GM19397 (cell line): ENCODE data around the gene MBD3L3.
A peak's percentile ranks its signal among the peaks of the same experiment; 100 is the strongest.
"Not testable (repeated sequence)": the region's sequence is repeated elsewhere in the genome, so short reads cannot be mapped to it uniquely, and the experiment has no call there.

Experiments used
- ATAC-seq: cut with Tn5 transposase; IDR thresholded peaks from one replicate; pipeline ENCODE4 v1.9.1; 2021; ENCODE audit warnings: mild to moderate bottlenecking, moderate library complexity; ENCODE audit not compliant: unreplicated experiment

Gene MBD3L3

DNA sequence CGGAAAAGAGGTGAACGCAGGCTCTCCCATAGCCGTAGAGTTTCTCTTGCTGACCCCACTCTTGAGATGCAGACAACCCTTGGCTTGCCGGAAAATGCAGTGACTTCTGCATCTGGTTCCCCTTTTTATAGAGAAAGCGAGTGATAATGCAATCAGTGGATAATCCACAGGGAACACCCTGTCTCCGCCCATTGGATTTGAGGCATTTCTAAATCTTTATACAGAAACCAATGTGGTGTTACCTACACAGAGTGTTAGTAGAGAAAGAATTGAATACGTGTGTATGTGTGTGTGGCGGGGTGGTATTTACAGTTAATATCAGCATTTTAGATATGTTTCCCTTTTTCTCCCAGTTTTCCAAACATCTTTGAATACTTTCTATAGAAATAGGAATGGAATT lies at the start of gene MBD3L3:
MBD3L3 (minus strand) TSS at position 101 of the 400 bp plus-strand sequence; CDS start at position 30, 71 bp downstream.
- ATAC-seq, result not testable (repeated sequence)

DNA sequence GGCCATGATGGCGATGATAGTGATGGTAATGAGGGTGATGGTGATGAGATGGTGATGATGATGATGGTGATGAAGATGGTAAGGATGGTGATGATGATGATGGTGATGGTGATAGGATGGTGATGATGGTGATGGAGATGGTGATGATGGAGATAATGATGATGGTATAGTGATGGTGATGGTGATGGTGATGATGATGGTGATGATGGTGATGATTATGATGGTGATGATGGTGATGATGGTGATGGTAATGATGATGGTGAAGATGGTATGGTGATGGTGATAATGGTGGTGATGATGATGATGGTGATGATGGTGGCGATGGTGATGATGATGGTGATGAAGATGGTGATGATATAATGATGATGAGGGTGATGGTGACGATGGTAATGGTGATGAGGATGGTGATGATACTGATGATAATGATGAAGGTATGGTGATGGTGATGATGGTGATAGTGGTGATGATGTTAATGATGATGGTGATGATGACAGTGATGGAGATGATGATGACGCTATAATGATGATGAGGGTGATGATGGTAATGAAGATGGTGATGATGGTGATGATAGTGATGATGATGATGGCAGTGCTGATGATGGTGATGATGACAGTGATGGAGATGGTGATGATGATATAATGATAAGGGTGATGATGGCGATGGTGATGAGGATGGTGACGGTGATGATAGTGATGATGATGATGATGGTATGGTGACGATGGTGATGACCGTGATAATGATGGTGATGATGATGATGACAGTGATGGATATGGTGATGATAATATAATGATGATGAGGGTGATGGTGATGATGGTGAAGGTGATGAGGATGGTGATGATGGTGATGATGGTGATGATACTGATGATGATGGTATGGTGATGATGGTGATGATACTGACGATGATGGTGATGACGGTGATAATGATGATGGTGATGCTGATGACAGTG lies 48.5 kb upstream of the MBD3L3 start:
- ATAC-seq, result no peak

DNA sequence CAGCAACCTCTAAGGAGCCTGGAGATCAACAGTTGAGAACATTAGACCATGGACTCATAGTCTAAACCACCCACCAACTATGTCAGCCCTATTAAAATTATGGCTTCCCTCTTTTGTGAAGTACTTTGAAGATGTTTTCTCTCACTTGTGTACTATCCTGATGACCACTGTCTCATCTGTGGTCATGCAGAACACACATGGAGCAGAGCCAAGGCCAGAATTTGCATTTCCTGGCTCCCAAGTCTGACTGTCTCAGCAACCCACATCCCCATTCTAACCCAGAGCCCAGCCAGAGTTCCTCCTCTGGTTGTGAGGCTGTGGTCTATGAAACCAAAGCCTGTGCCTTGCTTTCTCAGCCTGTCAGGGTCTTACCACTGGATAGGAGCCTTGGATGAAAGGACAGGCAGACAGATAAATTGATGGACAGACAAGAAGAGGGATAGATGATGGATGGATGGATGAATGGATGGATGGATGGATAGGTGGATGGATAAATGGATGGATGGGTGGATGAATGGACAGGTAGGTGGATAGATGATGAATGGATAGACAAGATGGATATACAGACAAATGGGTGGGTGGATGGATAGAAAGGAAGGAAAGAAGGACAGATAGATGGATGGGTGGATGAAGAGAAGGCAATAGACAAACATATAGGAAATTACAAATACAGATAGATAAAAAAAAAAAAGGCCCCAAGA lies 46.4 kb upstream of the MBD3L3 start:
- ATAC-seq, result no peak

DNA sequence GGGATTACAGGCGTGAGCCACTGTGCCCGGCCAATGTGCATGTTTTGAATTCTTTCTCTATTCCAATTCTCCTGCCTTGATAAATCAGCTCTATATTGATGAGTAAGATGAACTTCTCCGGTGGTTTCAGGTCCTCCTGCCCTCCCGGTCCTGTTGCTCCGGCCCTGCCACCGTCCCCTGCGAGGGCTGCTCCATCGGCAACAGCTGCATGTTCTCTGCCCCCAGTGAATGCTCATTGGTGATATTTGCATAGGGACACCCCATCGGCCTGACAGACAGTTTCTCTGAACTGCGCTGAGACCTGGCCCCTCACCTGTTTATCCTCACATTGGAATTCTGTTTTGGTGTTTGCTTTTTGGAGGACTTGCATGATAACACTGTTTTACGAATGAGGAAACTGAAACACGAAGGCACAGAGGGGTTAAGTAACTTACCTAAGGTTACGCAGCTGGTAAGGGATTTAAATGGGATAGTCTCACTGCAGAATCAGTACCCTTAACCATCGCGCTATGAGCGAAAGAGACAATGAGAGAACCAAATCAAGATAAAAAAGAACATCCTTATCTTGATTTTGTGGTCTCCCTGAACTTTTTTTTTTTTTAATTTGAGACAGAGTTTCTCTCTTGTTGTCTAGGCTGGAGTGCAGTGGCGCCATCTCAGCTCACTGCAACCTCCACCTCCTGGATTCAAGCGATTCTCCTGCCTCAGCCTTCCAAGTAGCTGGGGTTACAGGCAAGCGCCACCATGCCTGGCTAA lies 43.2 kb upstream of the MBD3L3 start:
- no peak for ATAC-seq

DNA sequence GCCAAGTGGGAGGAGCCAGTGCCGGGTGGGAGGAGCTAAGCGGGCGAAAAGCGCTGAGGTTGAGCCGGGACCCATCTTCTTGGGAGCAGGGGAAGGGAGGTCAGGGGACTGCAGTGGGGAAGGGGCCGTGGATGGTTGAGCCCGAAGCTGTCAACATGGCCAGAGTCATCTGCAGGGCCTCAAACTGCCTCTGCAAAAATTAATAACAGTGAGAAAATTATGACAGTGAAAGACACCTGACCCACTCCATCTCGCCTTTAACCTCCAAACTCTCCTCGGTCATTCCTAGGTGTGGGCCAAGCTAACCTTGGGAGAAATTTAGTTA lies 41.1 kb upstream of the MBD3L3 start:
- no peak for ATAC-seq

DNA sequence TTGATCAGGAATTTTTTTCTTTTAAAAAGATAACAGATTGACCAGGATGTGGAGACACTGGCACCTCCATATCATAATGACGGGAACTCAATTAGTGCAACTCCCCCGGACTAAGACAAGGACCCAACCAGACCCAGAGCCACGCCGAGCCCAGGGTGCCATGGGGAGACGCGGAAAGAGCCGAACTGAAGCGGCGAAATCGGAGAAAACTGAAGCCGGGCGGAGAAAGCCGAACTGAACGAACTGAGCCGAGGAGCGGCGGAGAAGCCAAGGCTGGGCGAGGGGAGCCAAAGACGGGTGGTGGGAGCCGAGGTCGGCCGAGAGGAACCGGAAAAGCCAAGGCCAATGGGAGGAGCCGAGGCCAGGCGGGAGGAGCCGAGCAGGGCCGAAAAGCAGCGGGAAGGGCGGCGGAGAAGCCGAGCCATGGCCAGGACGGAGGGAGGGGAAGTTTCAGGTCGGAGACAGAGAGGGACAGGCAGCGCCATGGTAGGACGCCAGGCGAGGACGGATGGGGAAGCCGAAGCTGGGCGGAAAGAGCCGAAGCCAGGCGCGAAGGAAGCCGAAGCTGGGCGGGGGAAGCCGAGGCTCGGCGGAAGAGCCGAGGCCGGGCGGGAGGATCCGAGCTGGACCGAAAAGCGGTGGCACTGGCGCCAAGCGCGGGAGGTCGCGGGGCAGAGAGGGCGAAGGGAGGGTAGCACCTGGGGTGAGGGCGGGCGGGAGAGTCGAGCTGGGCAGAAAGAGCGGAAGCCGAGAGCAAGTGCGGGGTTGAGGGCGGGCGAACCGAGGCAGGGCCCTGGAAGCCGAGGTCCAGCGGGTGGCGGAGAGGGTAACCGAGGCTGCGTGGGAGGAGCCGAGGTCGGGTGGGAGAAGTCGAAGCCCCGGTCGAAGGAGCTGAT lies 40.5 kb upstream of the MBD3L3 start:
- ATAC-seq, result peak; percentile 81

DNA sequence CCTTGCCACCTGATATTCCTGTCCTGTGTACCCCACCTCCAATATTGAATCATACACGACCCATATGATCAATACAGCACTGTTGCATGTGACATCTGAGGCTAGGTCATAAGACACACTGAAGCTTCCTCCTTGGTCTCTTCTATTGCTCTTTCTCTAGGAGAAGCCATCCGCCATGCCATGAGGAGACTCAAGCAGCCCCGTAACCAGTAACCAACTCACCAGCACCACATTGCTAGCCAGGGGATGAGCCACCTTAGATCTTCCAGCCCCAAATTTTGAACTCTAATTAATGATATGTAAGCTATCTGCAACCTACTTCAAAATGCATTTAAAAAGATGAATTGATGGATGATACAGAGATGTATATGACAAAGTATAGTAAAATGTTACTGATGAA lies 39.6 kb upstream of the MBD3L3 start:
- no peak for ATAC-seq

DNA sequence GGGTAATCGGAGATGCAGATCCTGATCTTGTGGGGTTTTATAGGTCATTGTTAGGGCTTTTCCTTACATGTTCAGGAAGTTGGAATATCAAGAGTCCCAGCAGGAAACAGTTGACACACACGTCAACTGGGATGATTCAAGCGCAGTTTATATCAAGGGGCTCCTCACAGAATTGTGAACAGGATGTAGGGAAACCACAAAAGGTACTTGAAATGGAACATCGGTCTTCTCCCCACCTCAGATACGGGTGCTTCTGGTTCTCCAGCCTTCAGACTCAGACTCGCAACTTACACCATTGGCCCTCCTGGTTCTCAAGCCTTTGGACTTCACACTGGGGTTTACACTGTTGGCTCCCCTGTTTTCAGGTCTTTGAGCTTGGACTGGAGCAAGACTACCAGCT lies 30.5 kb upstream of the MBD3L3 start:
- ATAC-seq, result no peak

DNA sequence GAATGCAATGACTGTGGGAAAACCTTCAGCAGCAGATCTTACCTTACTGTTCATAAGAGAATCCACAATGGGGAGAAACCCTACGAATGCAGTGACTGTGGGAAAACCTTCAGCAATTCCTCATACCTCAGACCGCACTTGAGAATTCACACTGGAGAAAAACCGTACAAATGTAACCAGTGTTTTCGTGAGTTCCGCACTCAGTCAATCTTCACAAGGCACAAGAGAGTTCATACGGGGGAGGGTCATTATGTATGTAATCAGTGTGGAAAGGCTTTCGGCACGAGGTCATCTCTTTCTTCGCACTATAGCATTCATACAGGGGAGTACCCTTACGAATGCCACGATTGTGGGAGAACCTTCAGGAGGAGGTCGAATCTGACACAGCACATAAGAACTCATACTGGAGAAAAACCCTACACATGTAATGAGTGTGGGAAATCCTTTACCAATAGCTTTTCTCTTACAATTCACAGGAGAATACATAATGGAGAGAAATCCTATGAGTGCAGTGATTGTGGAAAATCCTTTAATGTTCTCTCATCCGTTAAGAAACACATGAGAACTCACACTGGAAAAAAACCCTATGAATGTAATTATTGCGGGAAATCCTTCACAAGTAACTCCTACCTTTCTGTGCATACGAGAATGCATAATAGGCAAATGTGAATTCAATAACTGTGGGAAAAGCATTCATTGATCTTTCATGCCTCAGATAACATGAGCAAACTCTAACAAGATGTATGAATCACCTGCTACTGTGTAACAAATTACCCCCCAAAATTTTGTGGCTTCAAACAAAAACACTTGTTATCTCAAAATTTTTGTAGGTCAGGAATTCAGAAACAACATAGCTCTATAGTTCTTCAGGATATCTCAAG lies 24.8 kb upstream of the MBD3L3 start:
- no peak for ATAC-seq

DNA sequence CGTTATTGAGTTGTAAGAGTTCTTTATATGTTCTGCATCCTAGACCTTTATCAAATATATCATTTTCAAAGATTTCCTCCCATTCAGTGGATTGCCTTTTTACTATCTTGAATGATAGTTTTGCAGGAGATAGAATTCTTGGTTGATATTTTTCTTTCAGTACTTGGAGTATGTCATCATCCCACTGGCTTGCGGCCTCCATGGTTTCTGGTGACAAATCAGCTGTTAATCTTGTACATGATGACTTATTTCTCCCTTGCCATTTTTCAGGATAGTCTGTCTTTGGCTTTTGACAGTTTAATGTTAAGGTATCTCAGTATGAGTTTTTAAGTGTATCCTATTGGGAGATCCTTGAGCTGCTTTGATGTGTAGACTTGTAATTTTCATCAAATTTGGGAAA lies 19.5 kb upstream of the MBD3L3 start:
- ATAC-seq, result no peak

DNA sequence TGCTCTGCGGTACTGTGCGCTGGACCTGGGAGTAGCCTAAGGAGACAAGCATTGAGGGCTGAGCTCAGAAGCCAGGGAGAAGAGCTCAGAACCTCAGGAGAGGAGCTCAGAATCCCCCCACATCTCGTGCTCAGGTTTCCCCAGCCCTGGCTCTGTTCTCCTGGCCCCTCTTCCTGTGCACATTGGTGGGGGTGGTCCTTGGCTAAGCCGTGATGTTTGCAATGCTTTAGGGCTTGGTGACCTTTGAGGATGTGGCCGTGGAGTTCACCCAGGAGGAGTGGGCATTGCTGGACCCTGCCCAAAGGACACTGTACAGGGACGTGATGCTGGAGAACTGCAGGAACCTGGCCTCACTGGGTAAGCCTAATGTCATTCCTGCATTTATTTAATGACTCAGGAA lies 17.7 kb upstream of the MBD3L3 start:
- ATAC-seq, result no peak

DNA sequence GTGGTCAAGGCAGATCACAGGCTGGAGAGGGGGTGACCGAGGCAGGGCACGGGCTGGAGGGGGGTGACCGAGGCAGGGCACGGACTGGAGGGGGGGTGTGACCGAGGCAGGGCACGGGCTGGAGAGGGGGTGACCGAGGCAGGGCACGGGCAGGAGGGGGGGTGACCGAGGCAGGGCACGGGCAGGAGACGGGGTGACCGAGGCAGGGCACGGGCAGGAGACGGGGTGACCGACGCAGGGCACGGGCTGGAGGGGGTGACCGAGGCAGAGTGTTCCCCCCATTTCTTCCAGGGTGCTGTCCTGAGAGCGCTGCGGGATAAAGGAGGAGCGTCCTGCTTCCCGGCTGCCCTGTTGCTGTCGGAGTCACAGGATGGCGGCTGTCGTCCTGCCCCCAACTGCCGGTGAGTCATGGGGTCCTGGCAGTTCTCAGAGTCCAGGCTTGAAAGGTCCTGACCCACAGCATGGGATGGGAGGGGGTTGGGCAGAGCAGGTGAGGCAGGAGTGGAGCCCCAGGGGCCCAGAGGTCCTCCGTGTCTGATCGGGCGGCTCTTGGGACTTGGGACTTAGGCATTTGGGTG lies 16.3 kb upstream of the MBD3L3 start:
- ATAC-seq, result no peak

DNA sequence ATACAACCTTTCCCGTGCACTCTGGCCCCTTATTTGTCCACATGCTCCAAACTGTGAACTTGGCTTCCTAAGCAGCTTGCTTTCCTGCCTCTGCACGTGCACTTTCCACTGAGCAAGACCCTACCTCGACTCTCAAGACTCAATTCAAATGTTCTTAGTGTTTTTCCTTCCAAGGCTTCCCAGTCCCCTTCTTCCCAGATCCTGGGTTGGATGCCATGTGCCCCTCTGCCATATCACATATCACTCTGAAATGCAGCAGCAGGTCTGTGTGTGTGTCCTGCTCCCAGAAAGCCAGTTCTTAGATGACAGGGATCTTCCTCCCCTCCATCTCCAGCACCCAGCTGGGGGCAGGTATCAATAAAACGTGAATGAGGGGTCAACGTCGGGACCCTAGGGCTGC lies 14.1 kb upstream of the MBD3L3 start:
- ATAC-seq, result no peak

DNA sequence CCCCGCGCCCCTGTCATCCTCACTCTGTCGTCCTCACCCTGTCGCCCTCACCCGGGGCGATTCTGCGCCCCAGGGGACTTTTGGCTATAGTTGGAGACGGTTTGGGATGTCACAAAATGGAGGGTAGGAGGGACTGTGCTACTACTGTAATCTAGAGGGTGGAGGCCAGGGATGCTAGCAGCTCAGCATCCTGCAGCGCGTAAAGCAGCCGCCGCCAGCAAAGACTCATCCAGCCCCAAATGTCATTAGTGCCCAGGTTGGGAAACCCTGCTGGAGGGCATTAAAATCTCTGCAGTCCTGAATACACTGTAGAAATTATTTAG lies 11.4 kb upstream of the MBD3L3 start:
- ATAC-seq, result peak; percentile 15

DNA sequence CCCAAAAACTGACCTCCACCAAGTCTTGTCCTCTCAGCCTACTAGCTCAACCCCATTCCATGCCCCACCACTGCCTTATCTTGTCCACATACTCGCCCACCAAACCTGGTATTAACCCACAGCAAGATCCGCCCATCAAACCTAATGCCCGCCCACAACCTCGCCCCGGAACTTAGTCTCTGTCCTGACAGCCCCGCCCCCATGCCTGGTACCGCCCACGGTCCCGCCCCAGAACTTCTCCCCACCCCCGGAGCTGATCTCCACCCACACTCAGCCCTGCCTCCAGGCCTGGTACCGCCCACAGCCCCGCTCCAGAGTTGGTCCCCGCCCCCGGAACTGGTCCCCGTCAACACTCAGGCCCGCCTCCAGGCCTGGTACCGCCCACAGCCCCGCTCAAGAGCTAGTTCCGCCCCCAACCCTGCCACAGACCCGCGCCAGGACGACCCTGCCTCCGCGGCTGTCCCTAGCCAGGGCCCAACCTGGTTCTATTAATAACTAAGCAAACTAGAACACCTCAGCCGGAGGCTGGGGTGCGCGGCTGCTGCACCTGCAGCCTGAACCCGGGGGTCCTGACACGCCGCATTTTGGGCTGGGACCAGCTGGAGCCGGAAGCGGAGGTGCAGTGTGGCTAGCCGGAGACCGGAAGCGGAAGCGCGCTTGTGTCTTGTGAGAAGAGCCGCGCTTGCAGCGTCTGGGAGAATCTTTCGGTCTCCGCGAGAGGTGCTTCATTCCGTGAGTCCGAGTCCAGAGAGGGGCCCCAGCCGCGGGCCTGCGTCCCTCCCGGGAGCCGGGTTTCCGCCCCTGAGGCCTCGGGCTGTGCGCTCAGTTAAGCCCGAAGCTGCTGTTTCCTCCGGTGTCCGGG lies 10.8 kb upstream of the MBD3L3 start, which contains the start of gene ZNF557:
ZNF557 (plus strand) TSS at position 662 of the 862 bp plus-strand sequence. CDS start 5,372 bp downstream, outside the sequence.
- peak; percentile 94 for ATAC-seq

DNA sequence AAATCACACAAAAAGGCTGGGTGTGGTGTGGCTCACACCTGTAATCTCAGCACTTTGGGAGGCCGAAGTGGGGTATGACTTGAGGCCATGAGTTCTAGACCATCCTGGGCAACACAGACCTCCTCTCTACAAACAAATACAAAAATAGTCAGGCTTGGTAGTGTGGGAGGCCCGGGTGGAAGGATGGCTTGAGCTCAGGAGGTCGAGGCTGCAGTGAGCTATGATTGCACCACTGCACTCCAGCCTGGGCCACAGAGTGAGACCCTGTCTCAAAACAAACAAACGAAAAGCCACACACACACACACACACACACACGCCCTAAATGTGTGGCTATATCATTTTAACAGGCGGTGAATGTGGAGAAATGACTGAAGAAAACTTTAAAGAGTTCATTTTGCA lies 10.1 kb upstream of the MBD3L3 start:
- no peak for ATAC-seq

DNA sequence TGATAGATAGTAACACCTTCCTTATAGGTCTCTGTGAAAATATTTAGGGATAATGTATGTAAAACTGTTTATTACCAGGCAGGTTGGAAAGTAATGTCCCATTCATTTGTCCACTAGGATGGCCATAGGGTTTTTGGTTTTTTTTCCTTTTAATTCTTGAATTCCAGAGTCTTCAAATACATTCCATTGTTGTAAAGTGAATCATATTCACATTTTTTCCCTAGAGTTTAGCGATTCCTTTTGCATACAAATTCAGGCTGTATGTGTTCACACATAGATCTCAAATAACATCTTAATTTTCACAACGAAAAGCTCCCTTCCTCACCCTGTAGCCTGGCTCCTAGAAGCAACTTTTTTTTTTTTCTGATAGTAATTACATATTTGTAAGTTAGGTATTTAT lies 9.2 kb upstream of the MBD3L3 start:
- ATAC-seq, result no peak

DNA sequence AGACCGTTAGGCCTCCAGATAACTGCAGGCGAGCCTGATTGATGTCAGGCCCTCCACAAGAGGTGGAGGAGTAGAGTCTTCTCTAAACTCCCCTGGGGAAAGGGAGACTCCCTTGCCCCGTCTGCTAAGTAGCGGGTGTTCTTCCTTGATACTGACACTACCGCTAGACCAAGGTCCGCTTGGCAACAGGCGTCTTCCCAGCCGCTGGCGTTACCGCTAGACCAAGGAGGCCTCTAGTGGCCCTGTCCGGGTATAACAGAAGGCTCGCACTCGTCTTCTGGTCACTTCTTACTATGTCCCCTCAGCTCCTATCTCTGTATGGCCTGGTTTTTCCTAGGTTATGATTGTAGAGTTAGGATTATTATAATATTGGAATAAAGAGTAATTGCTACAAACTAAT lies 8.6 kb upstream of the MBD3L3 start:
- ATAC-seq, result not testable (repeated sequence)
